Esophagus squamous epithelium (tissue), 5 donors: ENCODE measurements around the gene TNPO1. TPM values are rescaled to one million over a fixed set of nuclear protein-coding genes. Genes with fewer than 3 reads are reported as not detected.
A peak's percentile ranks its signal among the peaks of the same experiment; 100 is the strongest.

Source experiments
- DNase-seq: peaks from one replicate; lab custom pipeline; 2025; lab: John Stamatoyannopoulos, UW
- H3K27ac ChIP-seq, 4 donors: fragments of 200-600 bp; sonication (generic); one replicate each; pipeline ENCODE4 v1.5.1; 2016 to 2019; ENCODE audit warnings: mild to moderate bottlenecking in 1 of 4
- H3K27me3 ChIP-seq, 4 donors: fragments of 200-600 bp; sonication (generic); 1 replicate in 3 of 4; 2 replicates in 1 of 4; pipeline versions ENCODE4 v1.5.1 to v1.6.0; 2017 to 2021; ENCODE audit warnings: antibody characterized with exemption in 1 of 4
- H3K36me3 ChIP-seq, 3 donors: fragments of 200-600 bp; sonication (generic); one replicate each; pipeline ENCODE4 v1.5.1; 2016 to 2019
- H3K4me1 ChIP-seq, 3 donors: fragments of 200-600 bp; sonication (generic); one replicate each; pipeline ENCODE4 v1.5.1; 2017 to 2019
- H3K4me3 ChIP-seq, 4 donors: fragments of 200-600 bp; sonication (generic); 1 replicate in 3 of 4; 2 replicates in 1 of 4; pipeline ENCODE4 v1.5.1; 2016 to 2019; ENCODE audit warnings: mild to moderate bottlenecking in 2 of 4, moderate library complexity in 1 of 4
- H3K9me3 ChIP-seq, 3 donors: fragments of 200-600 bp; sonication (generic); one replicate each; pipeline ENCODE4 v1.5.1; 2016 to 2019
- CTCF ChIP-seq, 6 experiments: fragments of 450-650 bp in 4 of 6; fragments of 200-600 bp in 2 of 6; sonication (generic) in 2 of 6; IDR thresholded peaks; one replicate each; pipeline ENCODE4 v1.5.1; 2016 to 2019; ENCODE audit warnings: antibody characterized with exemption in 6 of 6, mild to moderate bottlenecking in 4 of 6, moderate library complexity in 4 of 6
- POLR2A ChIP-seq, 4 donors: fragments of 450-650 bp; IDR thresholded peaks; one replicate each; pipeline ENCODE4 v1.6.1; 2017; ENCODE audit warnings: antibody characterized with exemption in 4 of 4, mild to moderate bottlenecking in 4 of 4, moderate library complexity in 3 of 4
- WGBS, 2 donors: methylation state at CpG; one replicate each; pipeline ENCODE4 v1.1.5; 2018; 5-methylcytosine and 5-hydroxymethylcytosine counted together
- intact Hi-C: fragments of 100-400 bp; cut with DNase I; formaldehyde crosslinking; loops from one replicate; pipeline ENCODE4 v1.15.0; 2022
- total RNA-seq, 4 donors: library from RNA; depleted of rRNA; stranded (reverse); fragments of >200 nt; gene quantifications; one replicate each; pipeline ENCODE4 v1.1.0, GENCODE V29; 2016
- donor health status: DM: yes; HTN: yes; CAD: no.

Gene TNPO1
- total RNA-seq, 4 donors from 2014 or later: 49.1 to 90.6 (median 78.0) TPM

- 52 to 58% methylated on average over 5 of the region's 5 CpGs for WGBS, 2 donors
- TF ChIP-seq CTCF (IDR thresholded peaks at IDR 0.05): no peak
- no peak for TF ChIP-seq POLR2A (IDR thresholded peaks at IDR 0.05)
- Histone ChIP-seq H3K27ac (no peak overlapping the region), H3K9me3 (no peaks in the 10 kb centered on the region), H3K36me3 (no peaks in the 10 kb centered on the region), H3K27me3 (no peaks in the 10 kb centered on the region), H3K4me1 (peaks cover 8 to 69% (median 13%) of the 10 kb centered on the region in 3 donors), H3K4me3 (no peak overlapping the region)
- DNase-seq: no peak
- intact Hi-C loops: no loop called here
Measured at GRCh38 chr5:72840041-72840440, 23.6 kb downstream of the TNPO1 start.

DNA sequence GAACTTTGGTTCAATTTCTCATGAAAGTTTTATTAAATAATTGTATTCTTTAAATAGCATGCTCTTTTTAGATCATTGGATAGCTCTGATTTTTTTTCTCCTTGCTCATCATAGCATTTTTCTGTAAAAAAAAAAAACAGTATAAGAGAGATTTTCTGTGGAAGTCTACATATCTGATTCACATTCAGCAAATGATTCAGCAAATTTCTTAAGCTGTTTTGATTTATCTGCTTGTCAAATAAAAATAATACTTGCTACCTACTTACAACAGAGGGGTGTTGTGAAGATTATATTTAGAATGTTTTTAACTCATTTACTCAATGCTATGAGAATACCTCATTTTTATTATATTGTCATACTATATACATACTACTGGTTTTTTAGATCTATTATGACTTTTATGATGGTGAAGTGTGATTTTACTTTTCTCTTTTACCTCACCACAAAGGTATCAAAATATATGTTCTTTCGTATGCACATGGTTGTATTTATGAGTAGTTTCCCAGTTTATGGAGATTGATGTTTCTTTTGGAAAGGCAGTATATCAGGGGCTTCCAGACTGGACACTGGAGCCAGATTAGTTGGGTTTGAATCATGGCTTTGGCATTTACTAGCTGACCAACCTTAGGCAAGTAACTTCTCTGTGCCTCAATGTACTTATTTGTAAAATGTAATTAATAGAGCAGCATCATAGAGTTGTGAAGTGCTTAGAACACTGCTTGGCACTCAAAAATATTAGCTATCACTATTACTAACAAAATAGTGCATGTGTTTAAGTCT lies 25.5 kb downstream of the TNPO1 start:
- no peak for DNase-seq
- intact Hi-C loops: no loop called here
- Histone ChIP-seq H3K4me1 (peaks cover 8 to 71% (median 13%) of the 10 kb centered on the region in 3 donors), H3K36me3 (no peaks in the 10 kb centered on the region), H3K9me3 (no peaks in the 10 kb centered on the region), H3K4me3 (no peak overlapping the region), H3K27me3 (no peaks in the 10 kb centered on the region), H3K27ac (no peak overlapping the region)
- 89 to 95% methylated on average over 1 of the region's 1 CpG for WGBS, 2 donors
- TF ChIP-seq CTCF (IDR thresholded peaks at IDR 0.05) (no peak), POLR2A (IDR thresholded peaks at IDR 0.05) (no peak)

DNA sequence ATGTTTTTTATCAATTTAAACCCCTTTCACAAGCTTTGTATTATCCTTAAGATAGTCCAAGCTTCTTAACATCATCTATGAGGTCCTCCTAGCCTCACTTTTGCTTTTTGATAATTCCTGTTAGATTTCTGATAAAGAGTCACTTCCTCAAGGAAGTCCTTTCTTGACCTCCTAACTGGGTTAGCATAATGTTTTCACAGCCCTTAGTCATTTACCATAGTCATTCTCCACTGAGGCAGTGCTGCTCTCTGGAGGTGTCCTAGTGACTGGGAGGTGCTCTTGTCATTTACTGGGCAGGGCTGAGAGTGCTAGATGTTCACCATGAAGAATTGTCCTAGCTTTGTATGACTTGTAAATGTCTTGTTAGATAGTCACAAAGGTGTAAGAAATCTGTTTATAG lies 26.4 kb downstream of the TNPO1 start:
- no peaks in the 10 kb centered on the region for H3K9me3 ChIP-seq

GRCh38 chr5:72844218-72844603 lies 27.8 kb downstream of the TNPO1 start:
- Histone ChIP-seq H3K4me1 (peaks cover 12 to 69% (median 19%) of the 10 kb centered on the region in 3 donors), H3K27me3 (no peaks in the 10 kb centered on the region), H3K9me3 (no peaks in the 10 kb centered on the region), H3K4me3 (no peak overlapping the region), H3K27ac (no peak overlapping the region), H3K36me3 (no peaks in the 10 kb centered on the region)
- intact Hi-C loops: no loop called here
- DNase-seq: no peak
- TF ChIP-seq POLR2A (IDR thresholded peaks at IDR 0.05): no peak
- TF ChIP-seq CTCF (IDR thresholded peaks at IDR 0.05): no peak

More for the DNA sequence above, 26.4 kb downstream of the TNPO1 start:
- no peak overlapping the region for H3K4me3 ChIP-seq
- no peak for DNase-seq
- no peak for TF ChIP-seq POLR2A (IDR thresholded peaks at IDR 0.05)
- TF ChIP-seq CTCF (IDR thresholded peaks at IDR 0.05): peak in 2 of 6 experiments; percentile 4 to 36
- H3K27ac ChIP-seq: no peak overlapping the region
- H3K4me1 ChIP-seq: peaks cover 11 to 78% (median 18%) of the 10 kb centered on the region in 3 donors
- H3K36me3 ChIP-seq: no peaks in the 10 kb centered on the region
- no peaks in the 10 kb centered on the region for H3K27me3 ChIP-seq
- intact Hi-C loops: no loop called here

- intact Hi-C loops: no loop called here
- TF ChIP-seq CTCF (IDR thresholded peaks at IDR 0.05): no peak
- no peak for TF ChIP-seq POLR2A (IDR thresholded peaks at IDR 0.05)
- Histone ChIP-seq H3K4me1 (peaks cover 15 to 77% (median 36%) of the 10 kb centered on the region in 3 donors), H3K36me3 (no peaks in the 10 kb centered on the region), H3K27me3 (no peaks in the 10 kb centered on the region), H3K27ac (no peak overlapping the region), H3K9me3 (no peaks in the 10 kb centered on the region), H3K4me3 (no peak overlapping the region)
- WGBS, 2 donors: 66 to 73% methylated on average over 2 of the region's 2 CpGs
- no peak for DNase-seq
Measured at GRCh38 chr5:72845889-72846288, 29.4 kb downstream of the TNPO1 start.
